Adipocyte (in vitro differentiated cells): Measurements from ENCODE around the gene TSPEAR.

Experiments used
- DNase-seq: peaks from one replicate; pipeline ENCODE4 v3.0.0-alpha.2; 2015; ENCODE audit warnings: low read depth
- H3K27me3 ChIP-seq: replicated peaks from 2 replicates; pipeline ENCODE4 v1.7.0; 2013; ENCODE audit warnings: mild to moderate bottlenecking, low read length, moderate library complexity; ENCODE audit not compliant: control insufficient read depth, insufficient read depth
- H3K36me3 ChIP-seq: 2 replicates; pipeline ENCODE4 v1.7.0; 2013; ENCODE audit warnings: low read length, mild to moderate bottlenecking, moderate library complexity; ENCODE audit not compliant: control insufficient read depth, insufficient read depth, severe bottlenecking
- H3K4me1 ChIP-seq: 2 replicates; pipeline ENCODE4 v1.7.0; 2013; ENCODE audit warnings: mild to moderate bottlenecking, low read length, moderate library complexity; ENCODE audit not compliant: control insufficient read depth, insufficient read depth
- H3K4me3 ChIP-seq: 2 replicates; pipeline ENCODE4 v1.7.0; 2013; ENCODE audit warnings: mild to moderate bottlenecking, low read length, moderate library complexity
- H3K9ac ChIP-seq: 2 replicates; pipeline ENCODE4 v1.7.0; 2013; ENCODE audit warnings: mild to moderate bottlenecking, low read length, moderate library complexity
- H3K9me3 ChIP-seq: 2 replicates; pipeline ENCODE4 v1.7.0; 2013; ENCODE audit warnings: mild to moderate bottlenecking, low read length, moderate library complexity; ENCODE audit not compliant: control insufficient read depth

Gene TSPEAR

DNA sequence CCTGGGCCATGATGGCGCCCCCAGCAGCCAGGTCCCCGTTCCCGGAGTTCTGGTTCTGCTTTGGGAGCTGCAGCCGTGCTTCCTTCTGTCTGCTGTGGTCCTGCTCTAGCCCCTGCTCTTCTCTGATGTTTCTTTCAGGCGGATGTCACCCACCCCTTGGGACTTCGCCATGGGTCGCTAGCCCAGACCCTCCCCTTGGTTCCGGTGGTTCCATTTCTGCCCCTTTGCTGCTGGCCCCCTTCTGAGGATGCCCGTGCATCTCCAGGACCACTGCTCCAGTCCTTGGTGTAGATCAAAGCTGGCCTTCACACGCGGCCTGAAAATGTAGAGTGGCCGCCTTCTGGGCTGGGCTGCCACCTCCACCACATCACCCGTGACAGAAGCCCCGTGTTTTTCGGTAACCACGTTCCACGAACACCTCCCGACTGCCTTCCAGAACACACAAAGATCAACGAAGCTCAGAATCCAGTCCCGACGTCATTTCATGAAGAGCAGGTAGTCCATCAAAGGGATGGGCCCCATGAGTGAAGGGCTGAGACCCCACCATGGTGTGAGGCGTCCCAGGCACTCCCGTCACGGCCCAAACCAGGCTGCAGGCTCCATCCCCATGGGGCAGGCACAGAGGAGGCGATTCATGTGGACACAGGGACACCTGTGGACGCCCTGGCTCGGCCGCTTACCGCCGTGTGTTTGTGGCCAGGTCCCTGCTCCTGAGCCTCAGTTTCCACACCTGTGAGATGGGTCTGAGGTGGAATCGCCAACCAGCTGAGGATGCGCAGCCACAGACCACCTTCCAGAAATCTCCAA lies 195.8 kb downstream of the TSPEAR start:
- no peak for DNase-seq
- H3K27me3 ChIP-seq: peaks cover 20% of the 10 kb centered on the region

GRCh38 chr21:44514746-44515358 lies 196.5 kb downstream of the TSPEAR start:
- DNase-seq: no peak
- H3K27me3 ChIP-seq: peaks cover 20% of the 10 kb centered on the region

More for the DNA sequence above, 195.8 kb downstream of the TSPEAR start:
- Histone ChIP-seq H3K4me1 (no peaks in the 10 kb centered on the region), H3K36me3 (no peaks in the 10 kb centered on the region), H3K4me3 (no peak overlapping the region), H3K9me3 (no peaks in the 10 kb centered on the region), H3K9ac (no peak overlapping the region)

GRCh38 chr21:44514218-44514520 lies 197.2 kb downstream of the TSPEAR start:
- no peaks in the 10 kb centered on the region for H3K9me3 ChIP-seq
- H3K27me3 ChIP-seq: peaks cover 17% of the 10 kb centered on the region
- no peak for DNase-seq
- H3K4me3 ChIP-seq: no peak overlapping the region
- H3K4me1 ChIP-seq: no peaks in the 10 kb centered on the region
- no peak overlapping the region for H3K9ac ChIP-seq
- H3K36me3 ChIP-seq: no peaks in the 10 kb centered on the region

More at GRCh38 chr21:44514746-44515358, 196.5 kb downstream of the TSPEAR start:
- H3K36me3 ChIP-seq: no peaks in the 10 kb centered on the region
- H3K4me1 ChIP-seq: no peaks in the 10 kb centered on the region
- H3K9me3 ChIP-seq: no peaks in the 10 kb centered on the region
- no peak overlapping the region for H3K9ac ChIP-seq
- H3K4me3 ChIP-seq: no peak overlapping the region

DNA sequence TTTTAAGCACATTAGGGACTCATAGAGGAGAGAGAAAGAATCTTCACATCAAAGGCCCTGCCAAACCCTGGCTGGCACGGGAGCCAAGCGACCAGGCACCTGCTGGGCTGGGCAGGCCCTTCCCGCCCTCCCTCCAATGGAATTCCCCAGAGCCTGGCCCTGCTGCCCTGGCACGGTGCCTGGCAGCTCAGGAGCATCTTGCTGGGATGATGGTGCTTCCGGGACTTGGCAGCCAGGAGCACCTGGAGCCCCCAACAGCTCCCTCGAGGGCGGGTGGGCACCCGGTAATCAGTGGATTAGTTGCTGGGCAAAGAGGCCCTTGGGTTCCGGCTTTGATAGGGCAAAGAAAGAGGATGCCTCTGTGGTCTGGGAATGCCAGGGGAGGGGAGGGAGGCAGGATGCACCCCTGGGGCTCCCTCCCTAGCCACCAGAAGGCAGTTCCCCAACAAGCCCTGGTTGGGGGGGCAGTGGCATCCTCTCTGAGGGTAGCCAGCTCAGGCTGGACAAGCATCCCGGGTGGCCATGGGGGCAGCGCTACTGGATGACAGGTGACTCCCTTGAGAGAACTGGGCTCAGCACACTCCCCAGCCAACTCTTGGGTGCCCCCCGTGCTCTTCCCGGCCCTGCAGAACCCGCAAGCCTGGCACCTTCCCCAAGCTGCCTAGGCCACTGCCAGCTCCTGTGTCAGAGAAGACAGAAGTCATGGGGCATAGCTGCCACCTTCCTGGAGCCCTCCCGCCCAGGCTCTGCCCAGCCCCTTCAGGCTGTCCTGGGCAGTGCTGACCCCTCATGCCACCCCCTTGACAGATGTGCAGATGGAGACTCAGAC lies 197.8 kb downstream of the TSPEAR start:
- no peak overlapping the region for H3K9ac ChIP-seq
- H3K4me1 ChIP-seq: no peaks in the 10 kb centered on the region
- H3K4me3 ChIP-seq: no peak overlapping the region
- no peak for DNase-seq
- no peaks in the 10 kb centered on the region for H3K36me3 ChIP-seq
- H3K9me3 ChIP-seq: no peaks in the 10 kb centered on the region
- peaks cover 22% of the 10 kb centered on the region for H3K27me3 ChIP-seq

GRCh38 chr21:44512496-44513388 lies 198.6 kb downstream of the TSPEAR start:
- no peak overlapping the region for H3K4me3 ChIP-seq
- no peaks in the 10 kb centered on the region for H3K4me1 ChIP-seq
- H3K9ac ChIP-seq: no peak overlapping the region
- H3K36me3 ChIP-seq: no peaks in the 10 kb centered on the region
- peaks cover 26% of the 10 kb centered on the region for H3K27me3 ChIP-seq
- no peak for DNase-seq
- H3K9me3 ChIP-seq: no peaks in the 10 kb centered on the region

- H3K9me3 ChIP-seq: no peaks in the 10 kb centered on the region
- no peak overlapping the region for H3K4me3 ChIP-seq
- H3K9ac ChIP-seq: no peak overlapping the region
- H3K36me3 ChIP-seq: no peaks in the 10 kb centered on the region
- peaks cover 20% of the 10 kb centered on the region for H3K27me3 ChIP-seq
- no peaks in the 10 kb centered on the region for H3K4me1 ChIP-seq
- DNase-seq: no peak
Observed at GRCh38 chr21:44511938-44512275, 199.5 kb downstream of the TSPEAR start.

DNA sequence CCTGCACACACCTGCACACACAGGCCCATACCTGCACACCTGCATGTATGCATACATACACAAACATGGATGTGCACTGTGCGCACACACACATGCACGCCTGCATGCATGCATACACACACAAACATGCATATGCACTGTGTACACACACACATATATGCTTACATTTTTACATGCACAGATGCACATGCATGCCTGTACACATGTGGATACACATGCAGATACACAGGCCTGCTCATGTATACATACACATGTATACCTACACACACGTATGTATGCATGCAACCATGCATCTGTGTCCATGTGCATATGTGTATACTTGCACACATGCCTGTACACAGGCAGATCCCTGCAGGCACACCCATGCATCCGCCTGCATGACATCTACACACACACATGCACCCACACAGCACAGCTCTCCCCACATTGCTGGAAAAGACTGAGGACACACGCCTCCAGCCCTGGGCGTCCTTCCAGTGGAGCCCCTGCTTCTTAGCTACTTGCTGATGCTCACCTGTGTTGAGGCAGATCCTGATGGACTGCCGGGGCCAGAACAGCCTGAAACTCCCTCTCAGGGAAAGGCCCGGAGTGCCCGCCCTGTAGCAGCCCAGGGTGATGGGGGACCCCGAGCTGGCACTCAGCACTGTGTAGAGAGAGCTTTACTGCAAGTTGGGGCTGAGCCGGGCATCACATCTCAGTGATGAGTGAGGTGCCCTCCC lies 200.0 kb downstream of the TSPEAR start:
- H3K27me3 ChIP-seq: peaks cover 17% of the 10 kb centered on the region
- no peak for DNase-seq
- H3K36me3 ChIP-seq: no peaks in the 10 kb centered on the region
- H3K4me1 ChIP-seq: no peaks in the 10 kb centered on the region
- H3K9ac ChIP-seq: no peak overlapping the region
- no peak overlapping the region for H3K4me3 ChIP-seq
- no peaks in the 10 kb centered on the region for H3K9me3 ChIP-seq

DNA sequence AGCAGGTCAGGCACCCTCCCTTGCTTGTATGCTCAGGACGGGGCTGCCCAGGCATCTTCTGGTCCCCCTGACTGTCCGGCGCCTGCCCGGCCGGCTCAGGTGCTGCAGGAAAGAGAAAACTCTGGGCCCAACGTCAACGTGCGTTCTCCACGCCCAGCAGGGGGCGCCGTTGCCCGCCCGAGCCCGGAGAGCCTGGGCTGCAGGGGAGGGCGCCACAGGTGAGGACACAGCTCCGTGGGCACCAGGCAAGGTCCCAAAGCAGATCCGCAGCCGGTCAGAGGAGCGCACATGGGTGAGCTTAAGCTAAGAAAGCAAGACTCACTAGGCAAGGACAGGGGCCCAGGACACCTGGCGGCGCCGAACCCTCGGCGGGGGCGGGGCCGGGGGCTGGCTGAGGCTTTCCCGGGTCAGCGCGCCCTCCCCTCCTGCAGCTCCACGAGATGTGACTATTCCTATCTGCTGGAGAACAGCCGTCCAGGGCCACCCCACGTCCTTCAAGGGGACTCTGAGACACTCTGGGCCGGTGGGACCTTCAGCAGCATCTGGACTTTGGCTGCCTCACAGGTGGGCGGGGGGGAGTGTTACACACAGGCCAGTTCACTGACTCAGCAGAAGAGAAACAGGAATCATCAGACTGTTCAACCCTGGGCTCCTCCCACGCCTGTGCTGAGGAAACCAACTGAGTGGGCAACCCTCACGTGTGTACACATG lies 200.7 kb downstream of the TSPEAR start:
- peak; percentile 55 for DNase-seq
- peaks cover 17% of the 10 kb centered on the region for H3K27me3 ChIP-seq
- H3K9ac ChIP-seq: no peak overlapping the region
- no peaks in the 10 kb centered on the region for H3K9me3 ChIP-seq
- no peaks in the 10 kb centered on the region for H3K4me1 ChIP-seq
- no peaks in the 10 kb centered on the region for H3K36me3 ChIP-seq
- no peak overlapping the region for H3K4me3 ChIP-seq

DNA sequence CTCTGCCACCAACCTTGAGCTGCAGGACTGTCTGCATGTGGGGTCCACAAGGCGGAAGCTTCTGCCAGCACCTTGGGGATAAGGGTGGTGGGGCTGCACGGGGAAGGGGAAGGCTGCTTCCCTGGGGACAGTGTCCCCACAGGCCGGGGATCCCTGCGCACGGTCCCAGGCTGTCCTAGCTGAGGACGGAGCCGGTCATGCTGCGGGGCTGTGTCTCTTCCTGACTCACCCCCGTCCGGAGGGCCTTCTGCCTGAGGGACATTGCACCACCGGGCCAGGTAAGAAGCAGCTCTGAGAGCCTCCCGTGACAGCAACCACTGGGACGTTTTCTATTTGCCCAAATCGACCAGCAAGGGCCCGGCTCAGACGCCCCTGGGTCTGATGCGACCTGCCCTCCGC lies 201.3 kb downstream of the TSPEAR start:
- Histone ChIP-seq H3K9me3 (no peaks in the 10 kb centered on the region), H3K27me3 (peaks cover 17% of the 10 kb centered on the region), H3K4me1 (no peaks in the 10 kb centered on the region), H3K4me3 (no peak overlapping the region), H3K36me3 (no peaks in the 10 kb centered on the region), H3K9ac (no peak overlapping the region)
- DNase-seq: no peak

DNA sequence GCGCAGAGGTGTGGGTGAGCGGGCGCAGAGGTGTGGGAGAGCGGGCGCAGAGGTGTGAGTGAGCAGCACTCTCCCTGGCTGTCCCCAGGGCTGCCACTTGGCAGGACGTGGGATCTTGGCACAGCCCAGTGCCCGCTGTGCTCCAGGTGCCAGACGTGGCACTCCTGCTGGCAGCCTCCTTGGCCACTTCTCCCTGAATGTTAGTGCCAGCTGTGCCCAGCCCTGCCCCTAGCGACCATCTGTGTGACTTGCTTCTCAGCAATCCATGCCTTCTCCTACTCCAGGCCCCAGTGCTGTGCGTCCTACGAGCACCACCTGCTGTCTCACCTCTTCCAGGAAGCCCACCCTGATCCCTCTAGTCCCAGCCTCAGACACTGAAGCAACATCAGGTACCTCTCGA lies 201.8 kb downstream of the TSPEAR start:
- H3K4me3 ChIP-seq: no peak overlapping the region
- H3K9me3 ChIP-seq: no peaks in the 10 kb centered on the region
- peaks cover 17% of the 10 kb centered on the region for H3K27me3 ChIP-seq
- no peak for DNase-seq
- no peaks in the 10 kb centered on the region for H3K36me3 ChIP-seq
- no peak overlapping the region for H3K9ac ChIP-seq
- no peaks in the 10 kb centered on the region for H3K4me1 ChIP-seq
